Breast epithelium (tissue), 3 donors: Measurements from ENCODE around the gene SPATA21.

Experiments used
- CTCF ChIP-seq, 3 donors: fragments of 450-650 bp; IDR thresholded peaks; one replicate each; pipeline ENCODE4 v1.5.1; 2016 to 2017; ENCODE audit warnings: antibody characterized with exemption in 3 of 3, mild to moderate bottlenecking in 3 of 3, moderate library complexity in 3 of 3
- POLR2AphosphoS5 ChIP-seq, 3 donors: sonication (generic); formaldehyde crosslinking; IDR thresholded peaks; one replicate each; pipeline ENCODE4 v1.6.1; 2017; ENCODE audit warnings: antibody characterized with exemption in 3 of 3

- TF ChIP-seq POLR2AphosphoS5 (IDR thresholded peaks at IDR 0.05) (no peak), CTCF (IDR thresholded peaks at IDR 0.05) (no peak)
Observed at GRCh38 chr1:16434501-16434900, 2.7 kb downstream of the SPATA21 start.
